GM21447 (cell line): ENCODE results near the gene TMEM245.

ENCODE experiments used
- ATAC-seq: cut with Tn5 transposase; IDR thresholded peaks from one replicate; pipeline ENCODE4 v1.9.1; 2021; ENCODE audit not compliant: unreplicated experiment

Gene TMEM245

GRCh38 chr9:109119439-109120203 lies at the start of gene TMEM245:
Gene TMEM245 (minus strand): TSS chr9:109119947. CDS start chr9:109119913, 34 bp downstream.
- peak; percentile 87 for ATAC-seq

GRCh38 chr9:109168170-109168569 lies 48.4 kb upstream of the TMEM245 start:
- ATAC-seq: no peak

DNA sequence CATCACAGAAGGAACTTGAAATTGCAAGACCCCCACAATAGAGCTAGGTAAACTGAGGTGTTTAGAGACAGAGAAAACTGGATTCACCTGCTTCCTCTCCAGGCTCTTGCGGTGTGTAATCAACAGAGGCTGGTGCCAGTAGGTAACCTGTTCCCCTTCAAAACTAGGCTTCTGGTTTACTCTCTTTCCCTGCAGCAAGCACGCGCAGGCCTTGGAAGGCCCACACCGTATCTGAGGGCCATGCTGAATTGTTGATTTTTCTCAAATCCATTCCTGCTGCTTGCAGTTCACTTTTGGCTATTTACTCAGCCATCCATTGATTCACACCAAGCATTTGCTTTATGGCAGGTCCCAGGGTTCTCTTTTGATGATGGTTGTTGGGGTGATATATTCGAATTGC lies 48.0 kb upstream of the TMEM245 start:
- ATAC-seq: no peak

GRCh38 chr9:109166771-109167601 lies 47.2 kb upstream of the TMEM245 start, which contains the start of gene FRRS1L:
Gene FRRS1L (minus strand): TSS chr9:109167249. CDS start chr9:109167138, 111 bp downstream.
- ATAC-seq: no peak

DNA sequence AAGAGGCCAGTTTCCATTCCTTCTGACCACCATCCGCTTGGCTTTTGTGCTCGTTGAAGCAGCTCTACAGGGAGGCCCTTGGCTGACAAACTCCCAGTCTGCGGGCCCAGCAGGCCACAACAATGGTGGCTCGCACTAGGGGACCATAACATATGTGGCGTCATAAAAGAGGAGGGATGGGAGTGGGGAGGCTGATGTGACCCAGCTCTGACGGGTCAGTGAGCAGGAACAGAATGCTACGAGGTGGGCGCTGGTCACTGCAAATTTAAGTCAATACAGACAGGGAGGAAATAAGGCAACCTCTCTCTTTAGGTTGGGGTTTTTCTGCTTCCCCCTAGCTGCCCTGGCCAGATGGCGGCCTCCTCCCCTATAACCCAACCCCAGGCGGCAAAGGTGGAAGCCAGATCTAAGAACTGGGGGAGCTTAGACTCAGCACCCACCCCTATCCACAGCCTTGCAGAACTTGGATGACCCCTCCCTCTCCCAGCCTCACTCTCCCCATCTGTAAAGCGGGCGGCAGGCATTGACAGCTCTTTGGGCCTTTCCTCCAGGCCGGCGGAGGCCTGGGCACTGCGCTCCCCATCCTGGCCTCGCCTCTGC lies 46.5 kb upstream of the TMEM245 start:
- no peak for ATAC-seq

DNA sequence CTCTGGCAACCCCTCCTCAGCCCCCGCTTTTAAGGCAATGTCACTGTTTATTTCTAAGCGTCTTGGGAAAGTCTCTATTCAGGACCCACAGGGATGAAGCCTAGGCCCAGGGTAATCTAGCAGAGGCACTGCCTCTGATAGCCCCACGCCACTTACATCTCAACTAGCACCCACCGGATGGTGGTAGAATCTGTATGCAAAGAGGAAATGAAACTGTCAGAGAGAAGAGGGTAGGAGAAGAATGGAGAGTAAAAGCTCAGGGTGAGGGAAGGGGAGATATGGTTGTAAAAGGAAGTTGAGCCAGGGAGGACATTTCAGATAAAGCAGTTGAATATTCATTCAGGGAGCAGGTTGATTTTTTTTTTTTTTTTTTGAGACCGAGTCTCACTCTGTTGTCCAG lies 44.3 kb upstream of the TMEM245 start:
- no peak for ATAC-seq

DNA sequence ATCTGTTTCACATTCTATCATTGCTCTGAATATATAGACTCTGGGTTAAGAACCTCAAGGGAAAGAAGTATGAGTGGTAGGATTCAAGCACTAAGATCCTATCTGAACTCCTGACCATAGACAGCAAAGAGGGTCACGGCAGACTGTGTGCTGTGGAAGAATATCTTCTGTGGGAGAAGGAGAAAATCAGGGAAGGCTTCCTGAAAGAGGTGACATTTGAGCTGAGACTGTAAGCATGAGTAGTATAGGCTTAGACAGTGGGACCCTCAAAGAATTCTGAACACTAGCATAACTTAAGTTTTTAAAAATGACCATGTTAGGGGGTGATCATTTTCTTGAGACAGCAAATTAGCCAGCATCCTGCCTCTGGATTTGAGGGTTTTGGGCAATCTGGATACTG lies 43.4 kb upstream of the TMEM245 start:
- ATAC-seq: no peak

DNA sequence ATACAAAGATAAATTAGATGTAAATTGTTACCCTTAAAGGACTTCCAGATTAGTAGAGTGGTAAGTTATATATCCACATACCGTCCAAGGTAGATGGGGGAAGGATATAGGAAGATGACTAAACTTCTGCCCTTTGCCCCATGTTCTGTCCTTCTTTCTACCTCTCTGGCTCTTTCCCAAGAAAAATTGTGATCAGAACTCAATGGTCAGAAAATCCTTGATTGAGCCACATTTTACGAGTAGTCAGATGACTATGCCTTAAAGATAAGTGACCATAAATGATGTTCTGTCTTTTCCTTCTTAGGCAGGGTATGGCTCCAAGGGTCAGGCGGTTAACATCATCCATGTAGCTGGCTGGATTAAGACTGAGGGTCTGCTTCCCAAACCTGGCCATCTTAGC lies 42.9 kb upstream of the TMEM245 start:
- ATAC-seq: no peak

- ATAC-seq: no peak
Measured at GRCh38 chr9:109161471-109161870, 41.7 kb upstream of the TMEM245 start.

- ATAC-seq: no peak
Measured at GRCh38 chr9:109159583-109159982, 39.8 kb upstream of the TMEM245 start.

DNA sequence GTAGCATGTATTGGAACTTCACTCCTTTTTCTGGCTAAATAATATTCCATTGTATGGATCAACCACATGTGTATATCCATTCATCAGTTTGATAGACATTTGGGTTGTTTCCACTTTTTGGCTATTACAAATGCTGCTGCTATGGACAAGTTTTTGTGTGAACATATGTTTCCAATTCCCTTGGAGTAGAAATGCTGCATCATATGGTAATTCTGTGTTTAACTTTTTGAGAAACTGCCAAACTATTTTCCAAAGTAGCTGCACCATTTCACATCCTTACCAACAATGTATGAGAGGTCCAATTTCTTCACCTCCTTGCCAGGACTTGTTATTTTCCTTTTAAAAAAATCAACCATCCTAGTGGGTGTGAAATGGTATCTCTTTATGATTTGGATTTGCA lies 38.9 kb upstream of the TMEM245 start:
- ATAC-seq: no peak

DNA sequence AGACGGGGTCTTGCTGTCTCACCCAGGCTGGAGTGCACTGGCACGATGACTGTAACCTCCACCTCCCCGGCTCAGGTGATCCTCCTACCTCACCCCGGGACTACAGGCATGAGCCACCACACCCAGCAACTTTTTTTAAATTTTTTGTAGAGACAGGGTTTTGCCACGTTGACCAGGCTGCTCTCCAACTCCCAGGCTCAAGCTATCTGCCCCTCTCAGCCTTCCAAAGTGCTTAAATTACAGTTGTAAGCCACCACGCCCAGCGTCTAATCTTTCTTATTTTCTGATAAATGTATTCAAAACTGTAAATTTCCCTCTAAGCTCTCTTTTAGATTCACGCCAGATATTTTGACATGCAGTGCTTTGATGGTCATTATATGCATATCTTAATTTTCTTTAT lies 37.0 kb upstream of the TMEM245 start:
- ATAC-seq: no peak

GRCh38 chr9:109150925-109151545 lies 31.3 kb upstream of the TMEM245 start:
- no peak for ATAC-seq

GRCh38 chr9:109149722-109150121 lies 30.0 kb upstream of the TMEM245 start:
- no peak for ATAC-seq

GRCh38 chr9:109149089-109149488 lies 29.3 kb upstream of the TMEM245 start:
- ATAC-seq: no peak

DNA sequence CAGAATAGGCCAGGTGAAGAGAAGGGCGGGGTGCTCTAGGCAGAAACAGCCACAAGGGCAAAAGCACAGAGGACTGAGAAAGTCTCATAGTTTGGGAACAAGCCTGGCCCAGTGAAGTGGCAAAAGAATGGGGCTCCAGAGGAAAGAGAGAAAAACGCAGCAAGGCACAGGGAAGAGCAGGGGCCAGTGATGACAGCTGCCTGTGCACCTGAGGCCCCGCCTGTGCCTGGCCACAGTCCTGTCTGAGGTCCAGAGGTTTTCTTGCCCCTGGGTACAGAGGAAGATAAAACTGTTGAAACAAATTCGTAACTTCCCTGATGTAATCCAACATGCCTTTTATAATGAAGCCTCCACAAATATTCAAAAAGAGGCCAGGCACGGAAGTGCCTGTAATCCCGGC lies 25.3 kb upstream of the TMEM245 start:
- ATAC-seq: no peak

- ATAC-seq: peak; percentile 99
Measured at GRCh38 chr9:109143881-109144562, 24.3 kb upstream of the TMEM245 start.

DNA sequence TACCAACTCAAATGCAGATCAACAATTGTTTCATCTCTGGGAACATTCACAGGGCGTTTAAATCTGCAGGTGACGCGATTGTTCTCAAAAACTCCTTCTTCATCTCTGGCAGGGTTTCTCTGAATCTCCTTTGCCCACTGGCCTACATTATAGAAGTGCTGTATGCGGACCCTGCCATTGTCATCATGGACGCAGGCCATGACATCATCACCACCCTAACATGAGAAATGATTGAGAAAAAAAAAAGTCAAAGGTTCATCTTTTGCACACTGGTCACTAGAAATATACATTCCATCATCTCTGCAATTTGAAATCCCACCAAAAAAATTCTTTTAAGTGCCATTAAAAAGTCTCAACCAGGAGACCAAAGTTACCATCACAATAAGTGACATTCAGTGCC lies 21.6 kb upstream of the TMEM245 start:
- ATAC-seq: no peak

- no peak for ATAC-seq
Measured at GRCh38 chr9:109139851-109140250, 20.1 kb upstream of the TMEM245 start.

GRCh38 chr9:109138421-109138820 lies 18.7 kb upstream of the TMEM245 start:
- ATAC-seq: no peak

- no peak for ATAC-seq
Measured at GRCh38 chr9:109134167-109134578, 14.4 kb upstream of the TMEM245 start.
